Hepatocyte (in vitro differentiated cells): ENCODE measurements around the gene PPP6R2.

Experiments used
- CTCF ChIP-seq: fragments of 200-600 bp; sonication (generic); IDR thresholded peaks from 2 replicates; pipeline ENCODE4 v1.5.1; 2016; ENCODE audit warnings: antibody characterized with exemption, mild to moderate bottlenecking; ENCODE audit not compliant: poor library complexity
- EZH2 ChIP-seq: fragments of 200-600 bp; sonication (generic); IDR thresholded peaks from 2 replicates; pipeline ENCODE4 v1.6.1; 2016; ENCODE audit warnings: antibody characterized with exemption, mild to moderate bottlenecking, borderline replicate concordance
- EZH2phosphoT487 ChIP-seq: fragments of 200-600 bp; sonication (generic); IDR thresholded peaks from one replicate; pipeline ENCODE4 v1.6.1; 2018; ENCODE audit warnings: antibody characterized with exemption, mild to moderate bottlenecking, low read depth, moderate library complexity; ENCODE audit not compliant: unreplicated experiment, severe bottlenecking

- TF ChIP-seq CTCF (no peak), EZH2 (no peak), EZH2phosphoT487 (no peak)
Observed at GRCh38 chr22:50471197-50471847, 128.2 kb downstream of the PPP6R2 start.
